Skin of body (tissue), 3 donors: Measurements from ENCODE around the gene GDPD1. TPM values are rescaled to one million over a fixed set of nuclear protein-coding genes. Genes with fewer than 3 reads are reported as not detected.

ENCODE experiments used
- DNase-seq: peaks from one replicate; lab custom pipeline; 2025; lab: John Stamatoyannopoulos, UW
- small RNA-seq: library from RNA; depleted of rRNA; stranded (forward); fragments of <200 nt; gene quantifications from one replicate; pipeline ENCODE3, GENCODE V24; 2014; ENCODE audit warnings: low replicate concordance
- total RNA-seq: library from RNA; depleted of rRNA; stranded (reverse); fragments of >200 nt; gene quantifications from one replicate; pipeline ENCODE4 v1.2.3, GENCODE V29; 2014

Gene GDPD1
- total RNA-seq, 1 donor from 2014 or later: 2.7 TPM

DNA sequence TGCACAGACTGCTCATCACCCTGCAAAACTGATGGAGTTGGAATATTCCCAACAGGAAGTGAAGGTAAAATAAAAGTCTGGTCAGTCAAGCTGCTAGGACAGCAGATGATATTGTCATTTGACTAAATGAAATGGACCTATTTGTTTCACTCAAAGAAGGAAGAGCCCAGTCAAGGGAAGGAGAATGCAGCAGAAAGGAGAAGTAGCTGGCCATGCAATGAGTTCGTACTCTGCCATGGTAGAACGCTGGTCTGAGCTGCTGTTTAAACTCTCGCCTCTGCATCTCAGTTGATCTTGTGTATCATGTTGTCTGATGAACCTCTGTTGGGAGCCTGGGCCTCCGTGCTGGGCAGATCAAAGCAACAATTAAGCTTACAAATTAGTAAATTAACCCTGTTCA is 95.6 kb downstream of the GDPD1 start:
- no peak for DNase-seq

Small RNA genes within 50 kb of the gene (small RNA-seq; reads per million reads assigned to genes)
- gene RF00019: not detected
- gene SNRPGP17: not detected

Other genes starting within 250 kb of the GDPD1 start
- 16.1 TPM for gene TRIM37, start 113.6 kb upstream of the GDPD1 start, total RNA-seq
- gene SKA2, start 65.3 kb upstream of the GDPD1 start, total RNA-seq: 42.2 TPM
- gene PRR11, start 64.8 kb upstream of the GDPD1 start, total RNA-seq: 4.0 TPM
- 17.7 TPM for gene SMG8, start 10.5 kb upstream of the GDPD1 start, total RNA-seq
- gene YPEL2, start 111.1 kb downstream of the GDPD1 start, total RNA-seq: 25.4 TPM